Smooth muscle cell (in vitro differentiated cells): ENCODE measurements around the gene NPAS4. TPM values are rescaled to one million over a fixed set of nuclear protein-coding genes. Genes with fewer than 3 reads are reported as not detected.

Experiments
- DNase-seq: peaks from one replicate; lab custom pipeline; 2025; ENCODE audit not compliant: unreplicated experiment; lab: John Stamatoyannopoulos, UW
- H2AFZ ChIP-seq: fragments of 200-600 bp; sonication (generic); 2 replicates; pipeline ENCODE4 v1.6.0; 2016; ENCODE audit warnings: antibody characterized with exemption, low read depth, mild to moderate bottlenecking
- H3F3A ChIP-seq: fragments of 200-600 bp; sonication (generic); 2 replicates; pipeline ENCODE4 v1.6.0; 2017; ENCODE audit warnings: antibody characterized with exemption, low read depth
- H3K27ac ChIP-seq: fragments of 200-600 bp; sonication (generic); 2 replicates; pipeline ENCODE4 v1.5.1; 2016; ENCODE audit warnings: low read depth, mild to moderate bottlenecking
- H3K27me3 ChIP-seq: fragments of 200-600 bp; sonication (generic); 2 replicates; pipeline ENCODE4 v1.6.1; 2016; ENCODE audit warnings: low read depth, mild to moderate bottlenecking
- H3K36me3 ChIP-seq: fragments of 200-600 bp; sonication (generic); 2 replicates; pipeline ENCODE4 v1.5.1; 2016; ENCODE audit warnings: low read depth
- H3K4me1 ChIP-seq: fragments of 200-600 bp; sonication (generic); 2 replicates; pipeline ENCODE4 v1.5.1; 2016; ENCODE audit warnings: low read depth
- H3K4me2 ChIP-seq: fragments of 200-600 bp; sonication (generic); 2 replicates; pipeline ENCODE4 v1.6.0; 2016; ENCODE audit warnings: mild to moderate bottlenecking
- H3K4me3 ChIP-seq: fragments of 200-600 bp; sonication (generic); 2 replicates; pipeline ENCODE4 v1.5.1; 2016; ENCODE audit warnings: mild to moderate bottlenecking
- H3K79me2 ChIP-seq: fragments of 200-600 bp; sonication (generic); 2 replicates; pipeline ENCODE4 v1.6.0; 2016; ENCODE audit warnings: low read depth, mild to moderate bottlenecking
- H3K9ac ChIP-seq: fragments of 200-600 bp; sonication (generic); 2 replicates; pipeline ENCODE4 v1.6.0; 2016; ENCODE audit warnings: low read depth
- H3K9me3 ChIP-seq: fragments of 200-600 bp; sonication (generic); replicated peaks from 2 replicates; pipeline ENCODE4 v1.5.1; 2016; ENCODE audit warnings: low read depth
- H4K20me1 ChIP-seq: fragments of 200-600 bp; sonication (generic); 2 replicates; pipeline ENCODE4 v1.6.0; 2016; ENCODE audit warnings: low read depth
- WGBS: methylation state at CpG from one replicate; pipeline ENCODE4 v1.1.7; 2016; ENCODE audit warnings: low lambda C conversion rate; 5-methylcytosine and 5-hydroxymethylcytosine counted together
- polyA plus RNA-seq: library from polyadenylated mRNA; unstranded; fragments of >200 nt; fragmentation: Nextera tagmentation; extraction: Ambion mirVana; gene quantifications from 2 replicates; pipeline ENCODE4 v1.2.1, GENCODE V29; 2016
- total RNA-seq: library from RNA; depleted of rRNA; stranded (reverse); fragments of >200 nt; gene quantifications from 2 replicates; pipeline ENCODE4 v1.2.3, GENCODE V29; 2014
- TF ChIP-seq, protein P1 (sequence below): fragments of 200-600 bp; sonication (generic); IDR thresholded peaks from 2 replicates; pipeline ENCODE4 v1.5.1; 2017; ENCODE audit warnings: borderline replicate concordance, mild to moderate bottlenecking, antibody characterized with exemption; ENCODE audit not compliant: insufficient read depth, poor library complexity, severe bottlenecking

NPAS4 gene
- total and polyA plus RNA-seq, 2 experiments from 2014 or later = 0.58 to 1.1 TPM

DNA sequence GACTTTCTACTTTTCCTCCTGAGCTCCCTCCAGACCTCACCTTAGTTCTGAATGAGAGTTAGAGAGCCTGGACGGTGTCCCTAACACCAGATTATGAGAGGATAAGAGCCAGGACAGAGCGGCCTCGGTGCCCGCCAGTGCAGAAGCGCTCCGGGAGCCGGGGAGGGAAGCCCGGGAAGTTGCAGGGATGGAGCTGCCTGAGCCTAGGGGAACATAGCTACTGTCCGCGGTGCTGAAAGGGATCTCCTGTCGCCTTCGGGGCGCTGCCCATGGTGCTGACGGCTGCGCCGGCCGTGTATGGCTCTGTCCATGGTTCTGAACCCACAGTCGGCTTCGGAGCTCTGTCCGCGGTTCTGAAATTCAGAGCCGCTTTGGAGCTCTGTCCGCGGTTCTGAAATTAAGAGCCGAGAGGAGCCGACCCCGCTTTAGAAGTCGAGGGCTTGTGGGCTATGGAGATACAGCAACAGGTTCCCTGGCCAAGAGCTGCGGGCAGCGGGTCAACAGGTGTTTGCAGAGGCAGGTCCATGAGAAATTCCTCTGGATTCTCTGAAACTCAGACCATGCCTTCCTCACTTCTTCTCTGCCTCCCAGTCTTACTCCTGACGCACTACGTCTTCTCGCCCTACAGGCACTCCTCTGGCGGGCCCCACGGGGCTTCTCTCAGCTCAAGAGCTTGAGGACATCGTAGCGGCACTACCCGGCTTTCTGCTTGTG lies 814 bp downstream of the NPAS4 start:
- H3K4me3 ChIP-seq = no peak overlapping the region
- no peak overlapping the region for H2AFZ ChIP-seq
- TF ChIP-seq, protein P1, sequence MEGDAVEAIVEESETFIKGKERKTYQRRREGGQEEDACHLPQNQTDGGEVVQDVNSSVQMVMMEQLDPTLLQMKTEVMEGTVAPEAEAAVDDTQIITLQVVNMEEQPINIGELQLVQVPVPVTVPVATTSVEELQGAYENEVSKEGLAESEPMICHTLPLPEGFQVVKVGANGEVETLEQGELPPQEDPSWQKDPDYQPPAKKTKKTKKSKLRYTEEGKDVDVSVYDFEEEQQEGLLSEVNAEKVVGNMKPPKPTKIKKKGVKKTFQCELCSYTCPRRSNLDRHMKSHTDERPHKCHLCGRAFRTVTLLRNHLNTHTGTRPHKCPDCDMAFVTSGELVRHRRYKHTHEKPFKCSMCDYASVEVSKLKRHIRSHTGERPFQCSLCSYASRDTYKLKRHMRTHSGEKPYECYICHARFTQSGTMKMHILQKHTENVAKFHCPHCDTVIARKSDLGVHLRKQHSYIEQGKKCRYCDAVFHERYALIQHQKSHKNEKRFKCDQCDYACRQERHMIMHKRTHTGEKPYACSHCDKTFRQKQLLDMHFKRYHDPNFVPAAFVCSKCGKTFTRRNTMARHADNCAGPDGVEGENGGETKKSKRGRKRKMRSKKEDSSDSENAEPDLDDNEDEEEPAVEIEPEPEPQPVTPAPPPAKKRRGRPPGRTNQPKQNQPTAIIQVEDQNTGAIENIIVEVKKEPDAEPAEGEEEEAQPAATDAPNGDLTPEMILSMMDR = no peak
- H3K36me3 ChIP-seq = no peaks in the 10 kb centered on the region
- H3K79me2 ChIP-seq = no peaks in the 10 kb centered on the region
- no peak overlapping the region for H3K27ac ChIP-seq
- H3K4me1 ChIP-seq = peaks cover 12% of the 10 kb centered on the region
- H4K20me1 ChIP-seq = peaks cover 62% of the 10 kb centered on the region
- no peak overlapping the region for H3K4me2 ChIP-seq
- 18% methylated on average over 38 of the region's 38 CpGs for WGBS
- H3K9me3 ChIP-seq = no peaks in the 10 kb centered on the region
- H3F3A ChIP-seq = peaks cover 11% of the 10 kb centered on the region
- H3K27me3 ChIP-seq = peaks cover 22% of the 10 kb centered on the region
- H3K9ac ChIP-seq = no peak overlapping the region
- DNase-seq = peak; percentile 89

DNA sequence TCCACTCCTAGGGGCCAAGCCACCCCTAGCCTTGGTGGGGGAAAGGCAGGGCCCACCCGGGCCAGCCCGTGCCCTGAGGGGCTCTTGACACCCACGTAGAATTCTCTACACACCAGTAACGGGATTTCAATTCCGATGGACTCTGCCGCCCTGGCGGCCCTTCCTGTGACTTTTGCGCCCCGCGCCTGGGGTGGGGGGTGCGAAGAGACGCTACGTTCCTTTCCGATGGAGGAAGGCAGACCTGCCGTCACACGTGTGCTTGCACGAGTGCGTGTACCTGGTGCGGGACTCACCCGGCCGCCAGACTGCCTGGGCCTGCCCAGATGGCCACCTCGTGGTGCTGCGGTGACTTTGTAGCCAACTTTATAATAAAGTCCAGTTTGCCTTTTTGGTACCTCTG lies 5.5 kb downstream of the NPAS4 start:
- H3K4me3 ChIP-seq = no peak overlapping the region
- H3K4me2 ChIP-seq = no peak overlapping the region
- H3K27ac ChIP-seq = no peak overlapping the region
- H2AFZ ChIP-seq = no peak overlapping the region
- 90% methylated on average over 23 of the region's 23 CpGs for WGBS
- peaks cover 2% of the 10 kb centered on the region for H3F3A ChIP-seq
- no peaks in the 10 kb centered on the region for H3K27me3 ChIP-seq
- TF ChIP-seq, protein P1 = no peak
- peaks cover under 1% of the 10 kb centered on the region for H3K4me1 ChIP-seq
- no peak overlapping the region for H3K9ac ChIP-seq
- no peak for DNase-seq
- no peaks in the 10 kb centered on the region for H3K79me2 ChIP-seq
- no peaks in the 10 kb centered on the region for H3K9me3 ChIP-seq
- H3K36me3 ChIP-seq = no peaks in the 10 kb centered on the region
- H4K20me1 ChIP-seq = peaks cover 18% of the 10 kb centered on the region

DNA sequence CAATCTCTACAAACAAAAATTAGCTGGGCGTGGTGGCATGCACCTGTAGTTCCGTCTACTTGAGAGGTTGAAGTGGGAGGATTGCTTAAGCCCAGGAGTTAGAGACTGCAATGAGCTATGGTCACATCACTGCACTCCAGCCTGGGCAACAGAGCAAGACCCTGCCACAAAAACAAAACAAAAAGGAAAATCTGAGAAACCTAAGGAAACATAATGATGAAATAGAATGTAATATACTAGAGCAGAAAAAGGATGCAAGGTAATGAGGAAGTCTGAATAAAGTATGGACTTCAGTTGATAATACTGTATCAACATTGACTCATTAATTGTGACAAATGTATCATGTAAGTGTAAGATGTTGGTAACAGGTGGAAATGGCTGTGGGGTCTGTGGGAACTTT lies 8.1 kb downstream of the NPAS4 start:
- TF ChIP-seq, protein P1 = no peak
- DNase-seq = no peak
- H2AFZ ChIP-seq = no peak overlapping the region
- no peaks in the 10 kb centered on the region for H3K27me3 ChIP-seq
- no peak overlapping the region for H3K4me2 ChIP-seq
- no peaks in the 10 kb centered on the region for H3F3A ChIP-seq
- H3K9me3 ChIP-seq = no peaks in the 10 kb centered on the region
- no peaks in the 10 kb centered on the region for H3K79me2 ChIP-seq
- whole genome bisulfite sequencing = 85% methylated on average over 2 of the region's 2 CpGs
- H4K20me1 ChIP-seq = peaks cover 8% of the 10 kb centered on the region
- no peak overlapping the region for H3K27ac ChIP-seq
- H3K4me1 ChIP-seq = no peaks in the 10 kb centered on the region
- H3K4me3 ChIP-seq = no peak overlapping the region
- H3K36me3 ChIP-seq = no peaks in the 10 kb centered on the region
- no peak overlapping the region for H3K9ac ChIP-seq
